Breast epithelium (tissue), 4 donors: Measurements from ENCODE around the gene SLC26A4. TPM values are rescaled to one million over a fixed set of nuclear protein-coding genes. Genes with fewer than 3 reads are reported as not detected.

Source experiments
- DNase-seq, 2 donors: peaks; one replicate each; pipeline ENCODE4 v3.0.0-alpha.2; 2019; ENCODE audit warnings: low spot score in 2 of 2
- H3K27ac ChIP-seq, 2 donors: fragments of 200-600 bp; sonication (generic) in 1 of 2; one replicate each; pipeline ENCODE4 v1.5.1; 2016 to 2019; ENCODE audit warnings: mild to moderate bottlenecking in 1 of 2
- H3K27me3 ChIP-seq, 2 donors: fragments of 200-600 bp; sonication (generic) in 1 of 2; one replicate each; pipeline versions ENCODE4 v1.5.1 to v1.6.0; 2017 to 2019; ENCODE audit warnings: control low read depth in 1 of 2, mild to moderate bottlenecking in 1 of 2
- H3K36me3 ChIP-seq: fragments of 200-600 bp; one replicate; pipeline ENCODE4 v1.5.1; 2019
- H3K4me1 ChIP-seq, 2 donors: fragments of 200-600 bp; sonication (generic); one replicate each; pipeline ENCODE4 v1.5.1; 2016 to 2019; ENCODE audit warnings: control low read depth in 1 of 2
- H3K4me3 ChIP-seq, 3 donors: fragments of 200-600 bp; sonication (generic); 1 replicate in 2 of 3; 2 replicates in 1 of 3; pipeline ENCODE4 v1.5.1; 2016 to 2019; ENCODE audit warnings: mild to moderate bottlenecking in 3 of 3, moderate library complexity in 2 of 3
- H3K9me3 ChIP-seq, 2 donors: fragments of 200-600 bp; sonication (generic) in 1 of 2; one replicate each; pipeline ENCODE4 v1.5.1; 2016 to 2019; ENCODE audit warnings: control low read depth in 1 of 2
- POLR2A ChIP-seq: fragments of 450-650 bp; IDR thresholded peaks from one replicate; pipeline ENCODE4 v1.6.1; 2016; ENCODE audit warnings: antibody characterized with exemption, mild to moderate bottlenecking, moderate library complexity
- POLR2AphosphoS5 ChIP-seq, 3 donors: sonication (generic); formaldehyde crosslinking; IDR thresholded peaks; one replicate each; pipeline ENCODE4 v1.6.1; 2017; ENCODE audit warnings: antibody characterized with exemption in 3 of 3
- intact Hi-C: fragments of 100-400 bp; cut with DNase I; formaldehyde crosslinking; loops from one replicate; pipeline ENCODE4 v1.15.1; 2023; ENCODE audit warnings: low total_unique reads
- total RNA-seq, 3 donors: library from RNA; depleted of rRNA; stranded (reverse); fragments of >200 nt; gene quantifications; one replicate each; pipeline ENCODE4 v1.1.0, GENCODE V29; 2016
- TF ChIP-seq, protein P1 (sequence below), 3 donors: fragments of 450-650 bp; IDR thresholded peaks; one replicate each; pipeline ENCODE4 v1.5.1; 2016 to 2017; ENCODE audit warnings: antibody characterized with exemption in 3 of 3, mild to moderate bottlenecking in 3 of 3, moderate library complexity in 3 of 3

The SLC26A4 gene
- total RNA-seq, 3 donors from 2014 or later: 0.44 to 1.3 (median 0.48) TPM

DNA sequence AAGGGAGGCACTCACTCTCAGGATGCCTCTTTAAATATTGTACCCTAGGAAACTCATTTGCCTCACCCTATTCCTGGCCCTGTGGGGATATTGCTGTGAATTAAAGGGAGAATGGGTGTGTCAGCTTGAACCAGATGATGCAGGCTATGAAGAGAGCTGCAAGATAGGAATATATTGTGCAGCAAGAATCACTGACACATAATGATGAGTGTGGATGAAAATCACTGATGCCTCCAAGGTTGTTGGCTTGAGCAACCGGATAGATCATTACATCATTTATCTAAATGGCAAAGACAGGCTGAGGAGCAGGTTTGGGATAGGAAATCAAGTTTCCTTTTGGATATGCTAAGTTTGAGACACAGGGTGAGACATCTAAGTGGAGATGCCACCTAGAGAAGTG is 6.2 kb downstream of the SLC26A4 start:
- H3K27ac ChIP-seq: no peak overlapping the region
- TF ChIP-seq, protein P1, sequence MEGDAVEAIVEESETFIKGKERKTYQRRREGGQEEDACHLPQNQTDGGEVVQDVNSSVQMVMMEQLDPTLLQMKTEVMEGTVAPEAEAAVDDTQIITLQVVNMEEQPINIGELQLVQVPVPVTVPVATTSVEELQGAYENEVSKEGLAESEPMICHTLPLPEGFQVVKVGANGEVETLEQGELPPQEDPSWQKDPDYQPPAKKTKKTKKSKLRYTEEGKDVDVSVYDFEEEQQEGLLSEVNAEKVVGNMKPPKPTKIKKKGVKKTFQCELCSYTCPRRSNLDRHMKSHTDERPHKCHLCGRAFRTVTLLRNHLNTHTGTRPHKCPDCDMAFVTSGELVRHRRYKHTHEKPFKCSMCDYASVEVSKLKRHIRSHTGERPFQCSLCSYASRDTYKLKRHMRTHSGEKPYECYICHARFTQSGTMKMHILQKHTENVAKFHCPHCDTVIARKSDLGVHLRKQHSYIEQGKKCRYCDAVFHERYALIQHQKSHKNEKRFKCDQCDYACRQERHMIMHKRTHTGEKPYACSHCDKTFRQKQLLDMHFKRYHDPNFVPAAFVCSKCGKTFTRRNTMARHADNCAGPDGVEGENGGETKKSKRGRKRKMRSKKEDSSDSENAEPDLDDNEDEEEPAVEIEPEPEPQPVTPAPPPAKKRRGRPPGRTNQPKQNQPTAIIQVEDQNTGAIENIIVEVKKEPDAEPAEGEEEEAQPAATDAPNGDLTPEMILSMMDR (IDR thresholded peaks at IDR 0.05): no peak
- TF ChIP-seq POLR2AphosphoS5 (IDR thresholded peaks at IDR 0.05) (no peak), POLR2A (no peak)
- intact Hi-C loops: no loop called here
- no peak overlapping the region for H3K4me3 ChIP-seq
- no peaks in the 10 kb centered on the region for H3K4me1 ChIP-seq
- H3K36me3 ChIP-seq: no peaks in the 10 kb centered on the region
- DNase-seq: no peak
- H3K27me3 ChIP-seq: peaks cover 0 to 3% of the 10 kb centered on the region in 2 donors
- no peaks in the 10 kb centered on the region for H3K9me3 ChIP-seq

DNA sequence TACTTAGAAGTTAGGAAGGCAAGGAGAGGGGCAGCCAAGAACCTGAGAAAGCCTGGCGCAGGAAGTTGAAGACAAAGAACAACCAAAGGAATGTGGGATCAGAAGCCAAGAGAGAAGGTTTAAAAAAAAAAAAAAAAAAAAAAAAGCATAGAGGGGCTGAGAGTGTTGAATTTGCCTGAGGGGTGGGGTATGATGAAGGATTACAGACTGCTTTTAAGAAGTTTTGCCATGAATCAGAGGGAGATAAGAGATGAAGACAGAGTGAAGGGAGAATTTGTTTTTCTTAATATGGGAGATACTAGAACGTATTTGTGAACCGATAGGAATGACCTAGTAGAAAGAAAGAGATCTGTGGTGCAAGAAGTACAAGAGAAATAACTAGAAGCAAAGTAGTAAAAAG is 6.7 kb downstream of the SLC26A4 start:
- Histone ChIP-seq H3K4me3 (no peak overlapping the region), H3K9me3 (no peaks in the 10 kb centered on the region), H3K27ac (no peak overlapping the region), H3K27me3 (no peaks in the 10 kb centered on the region), H3K36me3 (no peaks in the 10 kb centered on the region), H3K4me1 (no peaks in the 10 kb centered on the region)
- intact Hi-C loops: no loop called here
- TF ChIP-seq POLR2A (no peak), POLR2AphosphoS5 (IDR thresholded peaks at IDR 0.05) (no peak)
- TF ChIP-seq, protein P1 (IDR thresholded peaks at IDR 0.05): no peak
- DNase-seq: no peak

DNA sequence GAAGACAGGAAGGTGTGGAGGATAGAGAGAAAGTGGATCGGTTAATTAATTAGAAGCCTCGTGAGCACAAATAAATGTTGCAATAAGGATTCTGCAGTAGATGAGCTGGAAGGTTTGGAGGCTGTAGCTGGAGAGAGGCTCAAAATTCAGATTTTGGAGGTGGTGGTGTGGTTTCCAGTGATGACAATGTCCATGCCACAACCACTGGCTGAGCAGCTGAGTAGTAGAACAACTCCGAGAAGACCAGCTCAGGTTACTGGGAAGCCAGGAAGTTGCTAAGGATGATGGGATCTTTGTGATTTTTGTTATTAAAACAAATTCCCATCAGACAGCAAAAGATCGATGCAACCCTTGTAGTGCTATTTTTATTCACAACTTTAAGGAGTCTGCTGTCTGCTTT is 7.7 kb downstream of the SLC26A4 start:
- Histone ChIP-seq H3K4me3 (no peak overlapping the region), H3K4me1 (no peaks in the 10 kb centered on the region), H3K27me3 (no peaks in the 10 kb centered on the region), H3K36me3 (no peaks in the 10 kb centered on the region), H3K9me3 (no peaks in the 10 kb centered on the region), H3K27ac (no peak overlapping the region)
- DNase-seq: no peak
- intact Hi-C loops: no loop called here
- TF ChIP-seq POLR2A (no peak), POLR2AphosphoS5 (IDR thresholded peaks at IDR 0.05) (no peak)
- TF ChIP-seq, protein P1 (IDR thresholded peaks at IDR 0.05): no peak

DNA sequence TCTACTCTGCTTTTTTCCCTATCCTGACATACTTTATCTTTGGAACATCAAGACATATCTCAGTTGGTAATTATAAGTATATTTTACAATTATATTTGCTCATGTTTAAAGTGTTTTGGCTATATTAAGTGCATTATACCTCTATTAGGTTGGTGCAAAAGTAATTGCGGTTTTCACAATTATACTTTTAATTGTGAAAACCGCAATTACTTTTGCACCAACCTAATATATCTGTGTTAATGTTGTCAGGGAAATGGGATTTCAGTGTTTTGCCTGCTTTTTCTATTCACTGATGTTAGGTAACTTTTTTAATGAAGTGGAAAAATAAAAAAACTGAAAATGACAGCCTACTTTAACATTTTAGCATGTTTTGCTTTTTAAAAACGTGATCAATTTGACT is 11.6 kb downstream of the SLC26A4 start:
- intact Hi-C loops: no loop called here
- TF ChIP-seq, protein P1 (IDR thresholded peaks at IDR 0.05): no peak
- TF ChIP-seq POLR2A: no peak
- no peak for TF ChIP-seq POLR2AphosphoS5 (IDR thresholded peaks at IDR 0.05)
- H3K27ac ChIP-seq: no peak overlapping the region

DNA sequence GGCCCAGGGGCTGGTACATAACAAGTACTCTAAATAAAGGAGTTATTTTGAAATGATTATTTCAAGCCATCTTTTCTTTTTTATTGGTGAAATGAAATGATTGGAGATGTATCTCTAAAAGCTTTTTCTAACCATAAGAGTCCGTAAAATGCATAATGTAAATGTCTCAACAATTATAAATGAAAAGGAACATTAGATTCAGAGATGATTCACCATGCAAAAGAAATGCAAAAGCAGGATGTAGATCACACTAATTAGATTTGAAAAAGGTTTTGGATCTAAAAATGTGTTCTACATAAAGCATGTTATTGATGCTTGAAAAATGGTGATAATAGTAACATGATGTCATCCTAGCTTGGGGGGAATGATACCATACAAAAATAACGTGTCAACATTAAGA is 15.6 kb downstream of the SLC26A4 start:
- Histone ChIP-seq H3K27me3 (no peaks in the 10 kb centered on the region), H3K36me3 (no peaks in the 10 kb centered on the region), H3K27ac (no peak overlapping the region), H3K4me3 (no peak overlapping the region), H3K4me1 (no peaks in the 10 kb centered on the region), H3K9me3 (no peaks in the 10 kb centered on the region)
- TF ChIP-seq POLR2A: no peak
- no peak for TF ChIP-seq POLR2AphosphoS5 (IDR thresholded peaks at IDR 0.05)
- TF ChIP-seq, protein P1 (IDR thresholded peaks at IDR 0.05): no peak
- no peak for DNase-seq
- intact Hi-C loops: no loop called here

More for the DNA sequence above, 11.6 kb downstream of the SLC26A4 start:
- no peak for DNase-seq
- no peak overlapping the region for H3K4me3 ChIP-seq
- no peaks in the 10 kb centered on the region for H3K4me1 ChIP-seq
- H3K36me3 ChIP-seq: no peaks in the 10 kb centered on the region
- no peaks in the 10 kb centered on the region for H3K9me3 ChIP-seq
- no peaks in the 10 kb centered on the region for H3K27me3 ChIP-seq
